Gastroesophageal sphincter (tissue), 3 donors: ENCODE results near the gene CBFA2T2.

ENCODE experiments used
- EP300 ChIP-seq: sonication (generic); formaldehyde crosslinking; IDR thresholded peaks from one replicate; pipeline ENCODE4 v1.6.1; 2017; ENCODE audit warnings: antibody characterized with exemption, mild to moderate bottlenecking
- TF ChIP-seq, protein P1 (sequence below), 4 experiments: fragments of 200-600 bp in 2 of 4; fragments of 450-650 bp in 2 of 4; sonication (generic) in 1 of 4; IDR thresholded peaks; one replicate each; pipeline ENCODE4 v1.5.1; 2017 to 2019; ENCODE audit warnings: antibody characterized with exemption in 4 of 4, mild to moderate bottlenecking in 2 of 4, moderate library complexity in 2 of 4

DNA sequence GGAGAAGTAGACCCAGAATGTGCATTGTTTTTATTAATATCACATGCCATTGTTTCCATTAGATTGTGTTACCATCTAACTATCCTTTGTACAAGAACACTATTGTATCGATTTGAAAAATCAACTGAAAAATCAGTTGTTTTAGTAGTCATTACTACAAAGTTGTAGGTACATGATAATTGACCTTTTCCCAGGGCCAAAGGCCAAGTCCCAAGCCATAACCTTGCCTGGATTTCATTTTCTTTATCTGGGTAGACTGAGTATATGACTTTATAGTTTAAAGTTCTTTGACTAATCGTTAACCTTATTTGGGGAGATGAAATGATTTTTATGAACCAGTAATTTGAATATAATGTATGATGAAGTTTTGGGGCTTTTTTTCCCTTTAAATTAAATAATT lies 93.2 kb downstream of the CBFA2T2 start:
- TF ChIP-seq, protein P1, sequence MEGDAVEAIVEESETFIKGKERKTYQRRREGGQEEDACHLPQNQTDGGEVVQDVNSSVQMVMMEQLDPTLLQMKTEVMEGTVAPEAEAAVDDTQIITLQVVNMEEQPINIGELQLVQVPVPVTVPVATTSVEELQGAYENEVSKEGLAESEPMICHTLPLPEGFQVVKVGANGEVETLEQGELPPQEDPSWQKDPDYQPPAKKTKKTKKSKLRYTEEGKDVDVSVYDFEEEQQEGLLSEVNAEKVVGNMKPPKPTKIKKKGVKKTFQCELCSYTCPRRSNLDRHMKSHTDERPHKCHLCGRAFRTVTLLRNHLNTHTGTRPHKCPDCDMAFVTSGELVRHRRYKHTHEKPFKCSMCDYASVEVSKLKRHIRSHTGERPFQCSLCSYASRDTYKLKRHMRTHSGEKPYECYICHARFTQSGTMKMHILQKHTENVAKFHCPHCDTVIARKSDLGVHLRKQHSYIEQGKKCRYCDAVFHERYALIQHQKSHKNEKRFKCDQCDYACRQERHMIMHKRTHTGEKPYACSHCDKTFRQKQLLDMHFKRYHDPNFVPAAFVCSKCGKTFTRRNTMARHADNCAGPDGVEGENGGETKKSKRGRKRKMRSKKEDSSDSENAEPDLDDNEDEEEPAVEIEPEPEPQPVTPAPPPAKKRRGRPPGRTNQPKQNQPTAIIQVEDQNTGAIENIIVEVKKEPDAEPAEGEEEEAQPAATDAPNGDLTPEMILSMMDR (IDR thresholded peaks at IDR 0.05), result no peak
- TF ChIP-seq EP300, result no peak
